PC-3 (cell line): Measurements from ENCODE around the gene PCDHGA7.

Experiments
- EZH2 ChIP-seq: fragments of 300-600 bp; sonication (generic); IDR thresholded peaks from one replicate; pipeline ENCODE4 v1.6.1; 2017; ENCODE audit warnings: antibody characterized with exemption, mild to moderate bottlenecking, low read length; ENCODE audit not compliant: unreplicated experiment
- TF ChIP-seq, protein P1 (sequence below): fragments of 300-600 bp; sonication (generic); conservative IDR thresholded peaks from 2 replicates; pipeline ENCODE4 v1.5.1; 2017; ENCODE audit warnings: antibody characterized with exemption, low read depth, mild to moderate bottlenecking, low read length

GRCh38 chr5:141382469-141383294 lies at the start of gene PCDHGA7:
- TF ChIP-seq EZH2: no peak
- TF ChIP-seq, protein P1, sequence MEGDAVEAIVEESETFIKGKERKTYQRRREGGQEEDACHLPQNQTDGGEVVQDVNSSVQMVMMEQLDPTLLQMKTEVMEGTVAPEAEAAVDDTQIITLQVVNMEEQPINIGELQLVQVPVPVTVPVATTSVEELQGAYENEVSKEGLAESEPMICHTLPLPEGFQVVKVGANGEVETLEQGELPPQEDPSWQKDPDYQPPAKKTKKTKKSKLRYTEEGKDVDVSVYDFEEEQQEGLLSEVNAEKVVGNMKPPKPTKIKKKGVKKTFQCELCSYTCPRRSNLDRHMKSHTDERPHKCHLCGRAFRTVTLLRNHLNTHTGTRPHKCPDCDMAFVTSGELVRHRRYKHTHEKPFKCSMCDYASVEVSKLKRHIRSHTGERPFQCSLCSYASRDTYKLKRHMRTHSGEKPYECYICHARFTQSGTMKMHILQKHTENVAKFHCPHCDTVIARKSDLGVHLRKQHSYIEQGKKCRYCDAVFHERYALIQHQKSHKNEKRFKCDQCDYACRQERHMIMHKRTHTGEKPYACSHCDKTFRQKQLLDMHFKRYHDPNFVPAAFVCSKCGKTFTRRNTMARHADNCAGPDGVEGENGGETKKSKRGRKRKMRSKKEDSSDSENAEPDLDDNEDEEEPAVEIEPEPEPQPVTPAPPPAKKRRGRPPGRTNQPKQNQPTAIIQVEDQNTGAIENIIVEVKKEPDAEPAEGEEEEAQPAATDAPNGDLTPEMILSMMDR: no peak
